Trophoblast cell (in vitro differentiated cells and primary cell): ENCODE data around the gene TBC1D22A.

Source experiments
- DNase-seq, 2 donors: peaks; one replicate each; pipeline ENCODE4 v3.0.0-alpha.2; 2016
- H2AFZ ChIP-seq: 2 replicates; pipeline ENCODE4 v1.6.1; 2013; ENCODE audit warnings: low read length, moderate library complexity, mild to moderate bottlenecking; ENCODE audit not compliant: insufficient read depth, poor library complexity
- H2AK5ac ChIP-seq: 2 replicates; pipeline ENCODE4 v1.6.1; 2013; ENCODE audit warnings: mild to moderate bottlenecking, low read length
- H2BK120ac ChIP-seq: 2 replicates; pipeline ENCODE4 v1.6.1; 2013; ENCODE audit warnings: low read length, mild to moderate bottlenecking, moderate library complexity; ENCODE audit not compliant: insufficient read depth, poor library complexity
- H2BK12ac ChIP-seq: 2 replicates; pipeline ENCODE4 v1.6.1; 2013; ENCODE audit warnings: mild to moderate bottlenecking, low read length, moderate library complexity
- H2BK5ac ChIP-seq: 2 replicates; pipeline ENCODE4 v1.6.1; 2013; ENCODE audit warnings: low read length, low read depth, moderate library complexity, mild to moderate bottlenecking; ENCODE audit not compliant: poor library complexity
- H3K14ac ChIP-seq: 2 replicates; pipeline ENCODE4 v1.6.1; 2013; ENCODE audit warnings: mild to moderate bottlenecking, low read length
- H3K18ac ChIP-seq: 2 replicates; pipeline ENCODE4 v1.6.1; 2013; ENCODE audit warnings: mild to moderate bottlenecking, low read length
- H3K23ac ChIP-seq: 2 replicates; pipeline ENCODE4 v1.6.1; 2013; ENCODE audit warnings: low read length
- H3K27ac ChIP-seq: 2 replicates; pipeline ENCODE4 v1.5.1; 2013; ENCODE audit warnings: low read depth, mild to moderate bottlenecking, inconsistent platforms, low read length, moderate library complexity
- H3K27me3 ChIP-seq: 2 replicates; pipeline ENCODE4 v1.6.1; 2013; ENCODE audit warnings: inconsistent platforms, mild to moderate bottlenecking, low read length, moderate library complexity; ENCODE audit not compliant: insufficient read depth
- H3K36me3 ChIP-seq, 2 experiments: 1 replicate in 1 of 2; 2 replicates in 1 of 2; pipeline ENCODE4 v1.6.1; 2013; ENCODE audit warnings: low read length in 2 of 2, mild to moderate bottlenecking in 2 of 2, moderate library complexity in 1 of 2; ENCODE audit not compliant: insufficient read depth in 2 of 2, control insufficient read depth in 1 of 2
- H3K4ac ChIP-seq: 2 replicates; pipeline ENCODE4 v1.6.1; 2013; ENCODE audit warnings: low read depth, mild to moderate bottlenecking, low read length, moderate library complexity
- H3K4me1 ChIP-seq, 2 experiments: 1 replicate in 1 of 2; 2 replicates in 1 of 2; pipeline ENCODE4 v1.6.1; 2013; ENCODE audit warnings: low read length in 2 of 2, mild to moderate bottlenecking in 2 of 2, moderate library complexity in 1 of 2; ENCODE audit not compliant: insufficient read depth in 2 of 2, control insufficient read depth in 1 of 2
- H3K4me2 ChIP-seq: 2 replicates; pipeline ENCODE4 v1.6.1; 2013; ENCODE audit warnings: inconsistent platforms, mild to moderate bottlenecking, low read length, moderate library complexity
- H3K4me3 ChIP-seq: 2 replicates; pipeline ENCODE4 v1.5.1; 2013; ENCODE audit warnings: mild to moderate bottlenecking, low read depth, low read length, inconsistent platforms
- H3K79me1 ChIP-seq: one replicate; pipeline ENCODE4 v1.6.1; 2013; ENCODE audit warnings: low read length
- H3K79me2 ChIP-seq: 2 replicates; pipeline ENCODE4 v1.6.1; 2013; ENCODE audit warnings: low read length, mild to moderate bottlenecking; ENCODE audit not compliant: control insufficient read depth, insufficient read depth, poor library complexity
- H3K9ac ChIP-seq: 2 replicates; pipeline ENCODE4 v1.6.1; 2013; ENCODE audit warnings: mild to moderate bottlenecking, low read length
- H3K9me3 ChIP-seq: 2 replicates; pipeline ENCODE4 v1.6.1; 2013; ENCODE audit warnings: low read depth, mild to moderate bottlenecking, control low read depth, inconsistent platforms, low read length; ENCODE audit not compliant: insufficient read depth
- H4K12ac ChIP-seq: 2 replicates; pipeline ENCODE4 v1.6.1; 2013; ENCODE audit warnings: low read depth, mild to moderate bottlenecking, low read length, moderate library complexity
- H4K8ac ChIP-seq: 2 replicates; pipeline ENCODE4 v1.6.1; 2013; ENCODE audit warnings: low read depth, mild to moderate bottlenecking, low read length, moderate library complexity
- H4K91ac ChIP-seq: one replicate; pipeline ENCODE4 v1.6.1; 2013; ENCODE audit warnings: low read depth, mild to moderate bottlenecking, low read length, moderate library complexity
- WGBS: extraction: QIAGEN DNeasy Blood & Tissue Kit; methylation state at CpG from one replicate; pipeline ENCODE4 v1.1.7; 2013; ENCODE audit warnings: missing lambda C conversion rate; ENCODE audit not compliant: insufficient read length, insufficient coverage; ENCODE audit errors: extremely low coverage; 5-methylcytosine and 5-hydroxymethylcytosine counted together

TBC1D22A gene

DNA sequence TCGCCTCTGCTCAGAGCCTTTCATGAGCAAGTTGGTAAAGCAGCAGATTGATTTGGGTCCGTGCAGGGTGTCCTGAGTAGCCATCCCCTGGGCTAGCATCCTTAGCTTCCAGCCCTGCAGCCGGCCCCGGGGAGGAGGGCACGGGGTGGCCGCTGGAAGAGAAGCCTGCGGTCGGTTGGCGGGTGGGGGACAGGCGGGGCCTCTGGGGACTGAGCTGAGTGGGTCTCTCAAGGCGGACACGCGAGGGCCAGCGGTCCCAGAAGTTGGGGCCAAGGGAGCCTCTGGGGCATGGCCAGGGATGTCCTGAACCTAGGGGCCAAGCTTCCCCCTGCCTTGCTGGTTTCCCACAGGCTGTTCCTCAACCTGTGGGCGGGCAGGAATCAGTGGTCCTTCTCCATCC is 143.0 kb downstream of the TBC1D22A start:
- Histone ChIP-seq H3K27me3 (no peaks in the 10 kb centered on the region), H3K18ac (no peak overlapping the region), H3K36me3 (peaks cover 3 to 12% of the 10 kb centered on the region in 2 experiments), H3K14ac (no peak overlapping the region), H3K4ac (no peak overlapping the region), H2AK5ac (no peak overlapping the region), H3K9ac (no peak overlapping the region), H3K79me1 (no peaks in the 10 kb centered on the region), H4K12ac (no peak overlapping the region), H2BK12ac (no peak overlapping the region), H3K4me2 (no peak overlapping the region), H4K91ac (no peak overlapping the region), H3K9me3 (no peaks in the 10 kb centered on the region), H2BK120ac (no peak overlapping the region), H4K8ac (no peak overlapping the region), H3K27ac (no peak overlapping the region), H2AFZ (no peak overlapping the region), H3K4me1 (peaks cover 10 to 15% of the 10 kb centered on the region in 2 experiments), H3K4me3 (no peak overlapping the region), H2BK5ac (no peak overlapping the region), H3K23ac (no peak overlapping the region), H3K79me2 (peaks cover 2% of the 10 kb centered on the region)
- no peak for DNase-seq
- no CpG with 5 or more reads among the region's 15 CpGs for WGBS

DNA sequence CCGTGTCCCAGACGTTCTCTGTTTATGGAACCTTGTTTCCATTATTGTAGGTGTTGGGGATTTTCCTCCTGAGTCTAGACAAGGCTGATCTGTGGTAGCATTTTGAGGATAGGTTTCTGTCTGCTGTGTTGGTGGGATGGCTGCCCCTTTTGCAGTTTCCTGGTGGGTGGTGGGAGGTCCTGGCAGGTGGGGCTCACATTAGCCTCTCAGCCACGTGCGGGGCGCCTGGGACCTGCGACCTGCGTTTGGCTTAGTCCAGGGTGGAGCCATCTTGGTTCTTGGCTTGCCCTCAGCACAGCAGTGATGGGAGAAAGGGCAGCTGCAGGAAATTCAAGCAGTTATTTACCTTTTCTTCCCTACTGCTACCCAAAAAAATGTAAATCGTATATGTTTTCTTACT is 143.4 kb downstream of the TBC1D22A start:
- Histone ChIP-seq H3K9me3 (no peaks in the 10 kb centered on the region), H3K9ac (no peak overlapping the region), H3K79me1 (no peaks in the 10 kb centered on the region), H3K4me3 (no peak overlapping the region), H2AK5ac (no peak overlapping the region), H4K8ac (no peak overlapping the region), H2AFZ (no peak overlapping the region), H3K18ac (no peak overlapping the region), H3K14ac (no peak overlapping the region), H3K4ac (no peak overlapping the region), H3K23ac (no peak overlapping the region), H3K79me2 (peaks cover 2% of the 10 kb centered on the region), H3K4me1 (peaks cover 10 to 15% of the 10 kb centered on the region in 2 experiments), H2BK120ac (no peak overlapping the region), H2BK12ac (no peak overlapping the region), H4K12ac (no peak overlapping the region), H3K36me3 (peaks cover 3 to 12% of the 10 kb centered on the region in 2 experiments), H3K4me2 (no peak overlapping the region), H3K27ac (no peak overlapping the region), H4K91ac (no peak overlapping the region), H3K27me3 (no peaks in the 10 kb centered on the region), H2BK5ac (no peak overlapping the region)
- no peak for DNase-seq
- WGBS = no CpG with 5 or more reads among the region's 8 CpGs

DNA sequence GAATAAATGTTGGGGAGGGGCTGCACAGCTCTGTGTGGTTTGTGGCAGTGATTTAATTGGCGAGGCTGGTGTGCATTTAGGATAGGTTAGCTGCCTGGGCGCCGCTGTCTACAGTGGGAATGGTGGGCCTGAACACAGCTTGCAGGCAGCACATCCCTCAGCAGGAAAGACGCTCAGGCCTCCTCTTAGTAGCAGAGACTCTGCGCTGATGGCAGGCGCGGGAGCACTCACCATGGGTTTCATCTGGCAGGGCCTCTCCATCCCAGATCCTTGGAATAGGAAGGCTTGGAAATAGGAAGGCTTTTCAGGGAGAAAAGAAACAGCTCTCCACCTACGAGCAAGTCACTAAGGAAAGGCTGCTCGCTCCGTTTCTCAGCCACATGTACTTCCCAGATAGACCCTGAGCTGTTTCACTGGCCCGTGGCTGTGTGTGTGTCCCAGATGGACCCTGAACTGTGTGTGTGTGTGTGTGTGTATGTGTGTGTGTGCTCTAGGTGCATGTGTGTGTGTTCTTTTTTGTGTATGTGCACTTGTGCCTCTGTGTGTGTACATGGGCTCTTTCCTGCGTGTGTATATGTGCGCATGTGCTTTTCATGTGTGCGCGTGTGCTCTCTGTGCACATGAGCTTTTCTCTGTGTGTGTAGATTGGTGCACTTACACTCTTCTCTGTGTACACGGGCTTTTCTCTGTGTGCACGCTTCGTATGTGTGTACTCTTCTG is 144.0 kb downstream of the TBC1D22A start:
- WGBS = no CpG with 5 or more reads among the region's 18 CpGs

DNA sequence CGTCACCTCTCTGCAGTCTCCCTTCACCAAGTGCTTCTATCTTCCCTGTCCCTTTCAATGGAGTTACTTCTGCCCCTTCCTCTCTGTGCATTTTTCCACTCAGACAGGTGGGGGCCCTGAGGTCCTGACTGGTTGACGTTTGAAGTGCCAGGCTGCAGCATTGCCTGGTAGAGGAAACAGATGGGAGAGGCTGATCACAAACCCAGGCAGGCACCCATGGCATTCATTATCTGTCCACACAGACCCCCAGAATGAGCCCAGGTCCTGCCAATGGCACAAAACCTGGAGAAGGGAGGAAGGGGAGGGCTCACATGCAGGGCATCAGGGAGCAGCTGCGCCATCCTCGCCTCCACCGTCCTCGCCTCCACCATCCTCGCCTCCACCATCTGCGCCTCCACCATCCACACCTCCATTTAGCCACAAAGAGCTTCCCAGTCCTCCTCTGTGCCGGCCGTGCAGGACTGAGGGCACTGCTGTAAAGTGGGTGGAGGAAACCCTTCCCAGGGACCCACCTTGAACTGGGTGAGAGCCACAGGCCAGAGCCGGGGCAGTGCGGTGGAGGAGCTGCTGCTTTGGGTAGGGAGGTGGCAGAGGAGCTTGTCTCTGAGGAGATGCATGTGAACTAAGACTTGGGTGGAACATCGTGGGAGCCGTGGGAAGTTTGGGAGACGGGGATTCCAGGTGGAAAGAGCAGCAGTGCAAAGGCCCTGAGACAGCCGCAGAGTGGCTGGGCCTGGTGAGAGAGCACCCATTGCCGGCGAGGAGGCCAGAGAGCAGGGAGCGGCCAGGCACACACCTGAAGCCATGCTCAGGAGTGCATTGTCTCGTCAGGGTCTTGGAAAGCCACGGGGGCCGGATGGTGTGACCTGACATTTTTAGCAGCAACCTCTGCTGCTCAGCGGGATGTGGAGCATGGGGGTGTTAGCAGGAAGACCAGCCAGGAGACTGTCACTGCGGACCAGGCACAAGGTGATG is 145.1 kb downstream of the TBC1D22A start:
- Histone ChIP-seq H2BK5ac (no peak overlapping the region), H3K23ac (no peak overlapping the region), H3K4me3 (no peak overlapping the region)

More for the DNA sequence above, 144.0 kb downstream of the TBC1D22A start:
- Histone ChIP-seq H3K79me2 (peaks cover 2% of the 10 kb centered on the region), H2BK12ac (no peak overlapping the region), H4K12ac (no peak overlapping the region), H4K8ac (no peak overlapping the region), H3K36me3 (peaks cover 3 to 12% of the 10 kb centered on the region in 2 experiments), H3K18ac (no peak overlapping the region), H3K23ac (no peak overlapping the region), H3K14ac (no peak overlapping the region), H2AK5ac (no peak overlapping the region), H2AFZ (no peak overlapping the region), H3K4me2 (no peak overlapping the region), H3K4me3 (no peak overlapping the region), H2BK5ac (no peak overlapping the region), H3K9ac (no peak overlapping the region), H3K4me1 (peaks cover 10 to 15% of the 10 kb centered on the region in 2 experiments), H3K79me1 (no peaks in the 10 kb centered on the region), H3K9me3 (no peaks in the 10 kb centered on the region), H4K91ac (no peak overlapping the region), H3K27me3 (no peaks in the 10 kb centered on the region), H3K4ac (no peak overlapping the region), H3K27ac (no peak overlapping the region), H2BK120ac (no peak overlapping the region)
- no peak for DNase-seq

More for the DNA sequence above, 145.1 kb downstream of the TBC1D22A start:
- H2BK12ac ChIP-seq = no peak overlapping the region
- peaks cover 10 to 12% of the 10 kb centered on the region in 2 experiments for H3K4me1 ChIP-seq
- DNase-seq = no peak
- H2AFZ ChIP-seq = no peak overlapping the region
- H2BK120ac ChIP-seq = no peak overlapping the region
- no peaks in the 10 kb centered on the region for H3K27me3 ChIP-seq
- H3K36me3 ChIP-seq = peaks cover 3 to 12% of the 10 kb centered on the region in 2 experiments
- no peak overlapping the region for H3K14ac ChIP-seq
- no peak overlapping the region for H2AK5ac ChIP-seq
- no CpG with 5 or more reads among the region's 24 CpGs for WGBS
- H3K27ac ChIP-seq = no peak overlapping the region
- no peak overlapping the region for H4K12ac ChIP-seq
- no peak overlapping the region for H3K18ac ChIP-seq
- H3K9me3 ChIP-seq = no peaks in the 10 kb centered on the region
- H3K9ac ChIP-seq = no peak overlapping the region
- H4K8ac ChIP-seq = no peak overlapping the region
- no peaks in the 10 kb centered on the region for H3K79me1 ChIP-seq
- peaks cover 2% of the 10 kb centered on the region for H3K79me2 ChIP-seq
- no peak overlapping the region for H4K91ac ChIP-seq
- no peak overlapping the region for H3K4me2 ChIP-seq
- H3K4ac ChIP-seq = no peak overlapping the region
